Stimulated activated CD4-positive, alpha-beta T cell treated with anti-CD3 and anti-CD28 coated beads, Interleukin-12 subunit alpha, Interleukin-12 subunit beta, amount 100 ng/mL, for 24 hours (primary cell): ENCODE measurements around the gene C19orf73.
A peak's percentile ranks its signal among the peaks of the same experiment; 100 is the strongest.
"Not testable (repeated sequence)": the region's sequence is repeated elsewhere in the genome, so short reads cannot be mapped to it uniquely, and the experiment has no call there.

Experiments used
- DNase-seq, 2 experiments: peaks; one replicate each; pipeline ENCODE4 v3.0.0-alpha.2; 2020; ENCODE audit warnings: low read depth in 2 of 2

C19orf73 gene

DNA sequence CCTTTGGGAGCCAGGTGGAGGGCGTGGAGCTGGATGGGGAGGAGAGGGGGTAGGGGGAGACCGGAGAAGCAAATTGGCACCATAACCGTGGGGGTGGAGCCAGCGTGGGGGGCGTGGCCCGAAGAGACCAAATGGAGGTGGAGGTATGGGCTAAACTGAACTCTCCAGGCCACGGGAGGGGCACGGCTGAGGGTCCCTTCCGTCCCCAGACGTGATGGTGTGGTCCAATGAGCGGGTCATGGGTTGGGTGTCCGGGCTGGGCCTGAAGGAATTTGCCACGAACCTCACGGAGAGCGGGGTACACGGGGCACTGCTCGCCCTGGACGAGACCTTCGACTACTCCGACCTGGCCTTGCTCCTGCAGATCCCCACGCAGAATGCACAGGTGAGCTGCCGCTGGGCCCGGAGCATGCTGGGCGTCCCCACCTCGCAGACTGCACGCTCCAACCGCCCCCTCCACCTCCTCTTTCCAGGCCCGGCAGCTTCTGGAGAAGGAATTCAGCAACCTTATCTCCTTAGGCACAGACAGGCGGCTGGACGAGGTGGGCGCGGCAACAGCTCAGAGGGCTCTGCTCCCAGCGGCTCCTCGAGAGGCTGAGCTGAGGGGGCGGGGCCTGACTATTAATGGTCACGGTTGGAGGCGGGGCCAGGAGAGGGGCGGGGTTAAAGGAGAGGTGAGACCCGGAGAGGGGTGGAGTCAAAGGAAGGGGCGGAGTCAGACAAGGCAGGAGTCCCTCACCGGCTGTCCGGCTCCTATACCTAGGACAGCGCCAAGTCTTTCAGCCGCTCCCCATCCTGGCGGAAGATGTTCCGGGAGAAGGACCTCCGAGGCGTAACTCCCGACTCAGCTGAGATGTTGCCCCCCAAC is 30.1 kb upstream of the C19orf73 start:
- DNase-seq = peak; percentile 53 to 84

DNA sequence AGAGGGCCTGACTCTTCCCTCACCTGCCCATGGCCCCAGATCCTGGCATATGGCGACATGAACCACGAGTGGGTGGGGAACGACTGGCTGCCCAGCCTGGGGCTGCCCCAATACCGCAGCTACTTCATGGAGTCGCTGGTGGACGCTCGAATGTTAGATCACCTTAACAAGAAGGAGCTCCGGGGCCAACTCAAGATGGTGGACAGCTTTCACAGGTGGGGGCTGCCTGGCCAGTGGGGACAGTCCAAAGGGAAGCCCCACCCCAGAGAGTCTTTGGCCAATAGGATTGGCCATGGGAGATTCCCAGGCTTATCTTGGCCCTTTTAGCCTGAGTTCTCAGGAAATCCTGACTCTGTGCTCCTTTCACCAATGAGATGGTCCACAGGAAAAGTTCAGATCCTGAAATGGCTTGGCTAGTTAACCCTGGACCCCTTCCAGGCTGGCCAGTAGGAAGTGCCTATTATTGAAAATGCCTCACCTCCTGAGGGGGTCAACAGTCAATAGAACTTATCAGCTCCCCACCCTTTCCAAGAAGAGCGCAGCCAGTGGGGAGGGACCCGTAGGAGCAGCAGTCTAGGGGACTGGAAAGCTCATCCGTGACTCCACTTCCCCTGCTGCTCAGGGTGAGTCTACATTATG is 29.2 kb upstream of the C19orf73 start:
- DNase-seq = no peak

DNA sequence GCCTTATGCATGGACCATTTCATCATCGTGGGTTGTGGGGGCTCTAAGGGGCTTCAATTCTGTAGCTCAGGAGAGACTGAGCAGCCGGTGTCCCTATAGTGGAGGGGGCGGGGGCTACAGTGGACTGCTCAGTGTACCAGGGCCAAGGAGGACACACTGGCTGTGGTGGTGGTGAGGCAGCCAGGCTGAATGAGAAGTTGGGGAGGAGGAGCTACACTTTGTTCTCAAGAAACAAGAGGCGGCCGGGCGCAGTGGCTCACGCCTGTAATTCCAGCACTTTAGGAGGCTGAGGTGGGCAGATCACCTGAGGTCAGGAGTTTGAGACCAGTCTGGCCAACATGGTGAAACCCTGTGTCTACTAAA is 27.4 kb upstream of the C19orf73 start:
- not testable (repeated sequence) for DNase-seq

GRCh38 chr19:49145573-49146407 is 26.8 kb upstream of the C19orf73 start:
- DNase-seq = peak; percentile 59 to 79

GRCh38 chr19:49142866-49143335 is 24.0 kb upstream of the C19orf73 start:
- DNase-seq = peak; percentile 51 to 66

- no peak for DNase-seq
Measured at GRCh38 chr19:49141352-49141751, 22.4 kb upstream of the C19orf73 start.

- no peak for DNase-seq
Measured at GRCh38 chr19:49140951-49141350, 22.0 kb upstream of the C19orf73 start.

GRCh38 chr19:49136771-49137171 is 17.8 kb upstream of the C19orf73 start:
- DNase-seq = no peak

DNA sequence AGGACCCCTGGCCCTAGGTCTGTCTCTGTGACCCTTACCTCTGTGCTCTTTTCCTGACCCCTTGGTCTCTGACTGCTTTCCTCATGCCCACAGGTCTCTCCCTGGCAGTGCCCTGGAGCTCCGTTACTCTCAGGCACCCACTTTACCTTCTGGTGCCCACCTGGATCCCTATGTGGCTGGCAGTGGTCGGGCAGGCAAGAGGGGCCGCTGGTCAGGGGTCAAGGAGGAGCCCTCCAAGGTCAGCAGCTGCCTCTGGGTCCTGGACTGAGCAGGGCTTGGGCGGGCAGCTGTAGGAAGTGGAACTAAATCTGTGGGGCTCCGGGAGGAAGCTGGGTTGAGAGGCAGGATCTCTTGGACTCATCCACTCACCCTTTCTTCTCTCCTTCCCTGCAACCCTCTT is 16.7 kb upstream of the C19orf73 start:
- no peak for DNase-seq

GRCh38 chr19:49133621-49134454 is 14.9 kb upstream of the C19orf73 start:
- DNase-seq = peak in 1 of 2 experiments; percentile 56

- peak in 1 of 2 experiments; percentile 20 for DNase-seq
Measured at GRCh38 chr19:49132974-49133609, 14.1 kb upstream of the C19orf73 start.

- DNase-seq = no peak
Measured at GRCh38 chr19:49130325-49130724, 11.4 kb upstream of the C19orf73 start.

DNA sequence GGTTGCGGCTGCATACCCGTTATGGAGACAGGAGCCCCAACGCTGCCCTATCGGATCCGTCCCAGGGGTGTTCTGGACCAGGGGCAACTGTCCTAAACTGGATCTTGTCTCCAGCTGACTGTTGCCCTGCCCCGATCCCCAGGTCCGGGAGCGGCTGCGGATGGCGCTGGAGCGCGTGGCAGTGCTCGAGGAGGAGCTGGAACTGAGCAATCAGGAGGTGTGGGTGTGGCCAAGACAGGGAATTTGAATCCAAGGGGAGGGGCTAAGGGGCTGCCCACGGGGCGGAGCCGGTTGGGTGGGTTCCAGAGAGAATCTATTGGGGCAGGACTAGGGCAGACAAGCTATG is 10.3 kb upstream of the C19orf73 start:
- DNase-seq = no peak

- no peak for DNase-seq
Measured at GRCh38 chr19:49128545-49129237, 9.7 kb upstream of the C19orf73 start.

DNA sequence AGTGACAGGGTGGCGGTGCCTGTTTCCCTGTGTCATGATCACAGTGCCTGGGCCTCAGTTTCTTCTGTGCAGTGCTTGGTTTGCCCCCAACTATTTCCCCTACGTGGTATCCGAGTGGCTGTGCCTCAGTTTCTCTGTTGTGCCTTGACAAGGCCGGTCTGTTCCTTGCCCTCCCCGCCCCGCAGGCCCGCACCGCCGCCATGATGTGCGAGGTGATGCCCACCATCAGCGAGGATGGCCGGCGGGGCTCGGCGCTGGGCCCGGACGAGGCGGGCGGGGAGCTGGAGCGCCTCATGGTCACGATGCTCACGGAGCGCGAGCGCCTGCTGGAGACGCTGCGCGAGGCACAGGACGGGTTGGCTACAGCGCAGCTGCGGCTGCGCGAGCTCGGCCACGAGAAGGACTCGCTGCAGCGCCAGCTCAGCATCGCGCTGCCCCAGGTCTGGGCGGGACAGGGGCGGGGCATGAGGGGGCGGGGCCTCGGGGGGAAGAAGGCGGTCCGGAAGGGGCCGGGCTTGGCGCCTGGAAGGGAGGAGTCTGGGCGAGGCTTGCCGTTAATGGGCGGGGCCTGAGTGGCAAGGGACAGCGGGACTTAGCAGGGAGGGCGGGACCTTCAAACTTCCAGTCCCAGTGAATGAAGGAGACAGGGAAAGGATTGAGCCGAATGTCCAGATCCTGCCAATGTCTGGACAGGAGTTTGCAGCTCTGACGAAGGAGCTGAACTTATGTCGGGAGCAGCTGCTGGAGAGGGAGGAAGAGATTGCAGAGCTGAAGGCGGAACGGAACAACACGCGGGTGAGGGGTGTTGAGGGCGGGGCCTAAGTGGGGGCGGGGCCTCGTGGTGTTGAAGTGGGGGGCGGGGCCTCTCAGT is 9.0 kb upstream of the C19orf73 start:
- peak; percentile 88 to 92 for DNase-seq

DNA sequence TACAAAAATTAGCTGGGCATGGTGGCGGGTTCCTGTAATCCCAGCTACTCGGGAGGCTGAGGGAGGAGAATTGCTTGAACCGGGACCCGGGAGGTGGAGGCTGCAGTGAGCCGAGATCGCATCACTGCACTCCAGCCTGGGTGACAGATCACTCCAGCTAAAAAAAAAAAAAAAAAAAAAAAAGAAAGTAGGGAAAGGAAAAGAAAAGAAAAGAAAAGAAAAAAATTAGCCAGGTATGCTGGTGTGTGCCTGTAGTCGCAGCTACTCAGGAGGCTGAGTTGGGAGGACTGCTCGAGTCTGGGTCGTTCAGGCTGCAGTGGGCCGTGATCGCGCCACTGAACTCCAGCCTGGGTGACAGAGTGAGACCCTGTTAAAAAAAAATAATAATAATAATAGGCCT is 8.3 kb upstream of the C19orf73 start:
- DNase-seq = not testable (repeated sequence)

DNA sequence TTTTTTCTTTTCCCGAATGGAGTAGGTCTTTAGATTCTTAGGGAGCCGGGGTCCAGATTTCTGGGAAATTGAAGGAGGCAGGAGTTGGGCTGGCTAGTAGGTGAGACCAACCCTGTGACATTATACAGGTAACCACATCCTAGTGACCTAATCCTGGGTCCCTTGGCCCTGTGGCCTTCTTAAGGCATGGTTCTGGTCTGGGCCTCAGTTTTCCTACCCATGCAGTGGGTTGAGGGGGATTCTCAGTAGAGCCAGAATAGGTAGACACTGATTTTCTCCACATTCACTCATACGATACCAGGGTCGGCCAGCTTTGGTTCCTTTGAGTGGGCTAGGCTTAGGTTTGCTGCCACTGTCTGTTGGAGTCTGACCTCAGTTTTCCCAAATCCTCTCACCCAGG is 7.6 kb upstream of the C19orf73 start:
- no peak for DNase-seq

- DNase-seq = no peak
Measured at GRCh38 chr19:49125025-49125731, 6.2 kb upstream of the C19orf73 start.

DNA sequence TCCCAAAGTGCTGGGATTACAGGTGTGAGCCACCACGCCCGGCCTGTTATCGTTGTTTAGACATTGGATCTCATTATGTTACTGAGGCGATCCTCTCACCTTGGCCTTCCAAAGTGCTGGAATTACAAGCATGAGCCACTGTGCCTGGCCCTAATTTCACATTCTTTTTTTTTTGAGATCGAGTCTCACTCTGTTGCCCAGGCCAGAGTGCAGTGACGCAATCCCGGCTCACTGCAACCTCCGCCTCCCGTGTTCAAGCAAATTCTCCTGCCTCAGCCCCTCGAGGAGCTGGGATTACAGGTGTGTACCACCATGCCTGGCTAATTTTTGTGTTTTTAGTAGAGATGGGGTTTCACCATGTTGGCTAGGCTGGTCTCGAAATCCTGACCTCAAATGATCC is 4.3 kb upstream of the C19orf73 start:
- not testable (repeated sequence) for DNase-seq
